Measurements from ENCODE around the gene KRTAP2-2. TPM values are rescaled to one million over a fixed set of nuclear protein-coding genes. Genes with fewer than 3 reads are reported as not detected.
"Not testable (repeated sequence)": the region's sequence is repeated elsewhere in the genome, so short reads cannot be mapped to it uniquely, and the experiment has no call there.

Gene KRTAP2-2
- total and polyA plus RNA-seq, 4 donors = not detected

GRCh38 chr17:41037853-41038350 is 17.1 kb downstream of the KRTAP2-2 start:
- peaks cover 0 to 3% (median 0%) of the 10 kb centered on the region in 3 donors for H3K27me3 ChIP-seq (ENCODE audit: control insufficient read depth in 3 of 3, insufficient read depth in 3 of 3, low read length in 2 of 3)
- 75 to 86% methylated on average over 2 of the region's 2 CpGs for WGBS, 2 donors

GRCh38 chr17:41034346-41034935 is 20.6 kb downstream of the KRTAP2-2 start, which contains the start of gene KRTAP1-3:
TSS of gene KRTAP1-3 (minus strand) at chr17:41034874. CDS start at chr17:41034821, 53 bp downstream.
- not testable (repeated sequence) for H3K9ac ChIP-seq (ENCODE audit: insufficient read depth in 1 of 2, low read length in 2 of 2); H3K4me1 ChIP-seq (ENCODE audit: control insufficient read depth in 5 of 5, insufficient read depth in 5 of 5, low read length in 5 of 5); ATAC-seq (ENCODE audit: insufficient read depth, low FRiP score); H3K27me3 ChIP-seq (ENCODE audit: control insufficient read depth in 3 of 3, insufficient read depth in 3 of 3, low read length in 2 of 3); H3K27ac ChIP-seq (ENCODE audit: low read depth in 1 of 2, low read length in 1 of 2); H3K4me3 ChIP-seq; H3K9me3 ChIP-seq (ENCODE audit: control insufficient read depth in 4 of 4, insufficient read depth in 3 of 4, low read length in 3 of 4); H3K36me3 ChIP-seq (ENCODE audit: control insufficient read depth in 4 of 4, insufficient read depth in 4 of 4, low read length in 4 of 4); DNase-seq
- 83 to 93% methylated on average over 7 to 10 of the region's 10 CpGs for WGBS, 2 donors

More at GRCh38 chr17:41037853-41038350, 17.1 kb downstream of the KRTAP2-2 start:
- Histone ChIP-seq H3K9me3 (ENCODE audit: control insufficient read depth in 4 of 4, insufficient read depth in 3 of 4, low read length in 3 of 4) (no peaks in the 10 kb centered on the region), H3K4me3 (no peak overlapping the region), H3K4me1 (ENCODE audit: control insufficient read depth in 5 of 5, insufficient read depth in 5 of 5, low read length in 5 of 5) (no peaks in the 10 kb centered on the region), H3K9ac (ENCODE audit: insufficient read depth in 1 of 2, low read length in 2 of 2) (no peak overlapping the region), H3K36me3 (ENCODE audit: control insufficient read depth in 4 of 4, insufficient read depth in 4 of 4, low read length in 4 of 4) (no peaks in the 10 kb centered on the region), H3K27ac (ENCODE audit: low read depth in 1 of 2, low read length in 1 of 2) (no peak overlapping the region)
- ATAC-seq (ENCODE audit: insufficient read depth, low FRiP score) = no peak
- TF ChIP-seq CTCF (IDR thresholded peaks at IDR 0.05; ENCODE audit: control extremely low read depth, extremely low read depth) = no peak
- no peak for DNase-seq

- TF ChIP-seq CTCF (IDR thresholded peaks at IDR 0.05; ENCODE audit: control extremely low read depth, extremely low read depth) = no peak
- ATAC-seq (ENCODE audit: insufficient read depth, low FRiP score) (no peak), DNase-seq (no peak)
- Histone ChIP-seq H3K9ac (ENCODE audit: insufficient read depth in 1 of 2, low read length in 2 of 2) (no peak within 1 kb of the TSS), H3K27ac (ENCODE audit: low read depth in 1 of 2, low read length in 1 of 2) (no peak within 1 kb of the TSS), H3K36me3 (ENCODE audit: control insufficient read depth in 4 of 4, insufficient read depth in 4 of 4, low read length in 4 of 4) (no peaks in the 10 kb centered on the region), H3K4me1 (ENCODE audit: control insufficient read depth in 5 of 5, insufficient read depth in 5 of 5, low read length in 5 of 5) (no peaks in the 10 kb centered on the region), H3K9me3 (ENCODE audit: control insufficient read depth in 4 of 4, insufficient read depth in 3 of 4, low read length in 3 of 4) (no peaks in the 10 kb centered on the region), H3K4me3 (no peak within 1 kb of the TSS), H3K27me3 (ENCODE audit: control insufficient read depth in 3 of 3, insufficient read depth in 3 of 3, low read length in 2 of 3) (no peaks in the 10 kb centered on the region)
- WGBS, 2 donors = 84 to 94% methylated on average over 12 of the region's 12 CpGs
Observed at GRCh38 chr17:41029633-41030245, 25.3 kb downstream of the KRTAP2-2 start, which contains the start of gene KRTAP1-4. TSS of gene KRTAP1-4 (minus strand) at chr17:41030195. CDS start at chr17:41030078, 117 bp downstream.

GRCh38 chr17:41026715-41027471 is 28.1 kb downstream of the KRTAP2-2 start, which contains the start of gene KRTAP1-5:
TSS of gene KRTAP1-5 (minus strand) at chr17:41027208. CDS start at chr17:41027155, 53 bp downstream.
- DNase-seq (no peak), ATAC-seq (ENCODE audit: insufficient read depth, low FRiP score) (no peak)
- 77 to 85% methylated on average over 9 of the region's 9 CpGs for whole genome bisulfite sequencing, 2 donors
- no peak for TF ChIP-seq CTCF (IDR thresholded peaks at IDR 0.05; ENCODE audit: control extremely low read depth, extremely low read depth)
- H3K36me3 ChIP-seq (ENCODE audit: control insufficient read depth in 4 of 4, insufficient read depth in 4 of 4, low read length in 4 of 4) = no peaks in the 10 kb centered on the region
- no peak within 1 kb of the TSS for H3K9ac ChIP-seq (ENCODE audit: insufficient read depth in 1 of 2, low read length in 2 of 2)
- H3K4me1 ChIP-seq (ENCODE audit: control insufficient read depth in 5 of 5, insufficient read depth in 5 of 5, low read length in 5 of 5) = no peaks in the 10 kb centered on the region
- no peak within 1 kb of the TSS for H3K4me3 ChIP-seq
- no peaks in the 10 kb centered on the region for H3K27me3 ChIP-seq (ENCODE audit: control insufficient read depth in 3 of 3, insufficient read depth in 3 of 3, low read length in 2 of 3)
- H3K9me3 ChIP-seq (ENCODE audit: control insufficient read depth in 4 of 4, insufficient read depth in 3 of 4, low read length in 3 of 4) = peaks cover 0 to 4% (median 0%) of the 10 kb centered on the region in 4 donors
- no peak within 1 kb of the TSS for H3K27ac ChIP-seq (ENCODE audit: low read depth in 1 of 2, low read length in 1 of 2)

Measured in lung (tissue), 12 donors.